ENCODE measurements around the gene ALK. TPM values are rescaled to one million over a fixed set of nuclear protein-coding genes. Genes with fewer than 3 reads are reported as not detected.

ALK gene
- total RNA-seq, 1 donor from 2014 or later: 1.1 TPM

DNA sequence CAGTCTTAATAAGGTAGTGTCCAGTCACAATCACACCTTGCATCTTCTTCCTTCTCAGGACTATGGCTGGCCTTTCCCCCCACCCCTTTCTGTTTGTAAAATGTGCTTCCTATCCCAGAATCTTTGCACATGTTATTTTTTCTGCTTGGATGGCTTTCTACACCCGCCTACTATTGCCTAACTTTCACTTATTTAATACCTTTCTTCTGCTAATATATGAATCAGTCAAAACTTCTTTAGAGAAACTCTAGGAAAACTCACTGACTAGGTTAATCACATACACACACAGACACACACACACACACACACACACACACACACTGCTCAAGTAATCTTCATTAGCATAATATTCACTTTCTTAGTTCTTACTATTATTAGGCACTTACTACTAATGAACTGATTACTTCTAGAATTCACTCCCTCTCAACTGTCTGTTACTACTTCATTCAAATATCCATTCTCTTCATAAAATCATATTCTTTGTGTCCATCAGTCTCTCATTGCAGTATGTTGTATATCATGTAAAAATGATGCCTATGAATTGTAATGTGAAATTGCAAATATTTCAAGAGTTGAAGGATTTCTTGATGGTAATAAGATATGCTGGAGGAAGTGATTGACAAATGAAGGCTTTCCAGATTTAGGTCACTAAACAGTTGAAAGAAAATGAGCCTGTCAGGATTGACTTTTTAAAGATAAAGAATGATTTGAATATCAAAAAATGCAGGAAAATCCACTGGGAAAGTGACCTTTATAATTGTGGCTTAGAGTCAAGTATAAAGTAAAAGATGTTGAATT lies 754.9 kb downstream of the ALK start:
- no peak overlapping the region for H3K27ac ChIP-seq
- ATAC-seq (no peak), DNase-seq (no peak)
- no peaks in the 10 kb centered on the region for H3K4me1 ChIP-seq
- intact Hi-C loops (cut with DNase I): no loop called here
- no peak overlapping the region for H3K4me3 ChIP-seq
- TF ChIP-seq, protein P1, sequence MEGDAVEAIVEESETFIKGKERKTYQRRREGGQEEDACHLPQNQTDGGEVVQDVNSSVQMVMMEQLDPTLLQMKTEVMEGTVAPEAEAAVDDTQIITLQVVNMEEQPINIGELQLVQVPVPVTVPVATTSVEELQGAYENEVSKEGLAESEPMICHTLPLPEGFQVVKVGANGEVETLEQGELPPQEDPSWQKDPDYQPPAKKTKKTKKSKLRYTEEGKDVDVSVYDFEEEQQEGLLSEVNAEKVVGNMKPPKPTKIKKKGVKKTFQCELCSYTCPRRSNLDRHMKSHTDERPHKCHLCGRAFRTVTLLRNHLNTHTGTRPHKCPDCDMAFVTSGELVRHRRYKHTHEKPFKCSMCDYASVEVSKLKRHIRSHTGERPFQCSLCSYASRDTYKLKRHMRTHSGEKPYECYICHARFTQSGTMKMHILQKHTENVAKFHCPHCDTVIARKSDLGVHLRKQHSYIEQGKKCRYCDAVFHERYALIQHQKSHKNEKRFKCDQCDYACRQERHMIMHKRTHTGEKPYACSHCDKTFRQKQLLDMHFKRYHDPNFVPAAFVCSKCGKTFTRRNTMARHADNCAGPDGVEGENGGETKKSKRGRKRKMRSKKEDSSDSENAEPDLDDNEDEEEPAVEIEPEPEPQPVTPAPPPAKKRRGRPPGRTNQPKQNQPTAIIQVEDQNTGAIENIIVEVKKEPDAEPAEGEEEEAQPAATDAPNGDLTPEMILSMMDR (IDR thresholded peaks at IDR 0.05): no peak
- H3K9me3 ChIP-seq: no peaks in the 10 kb centered on the region
- H3K36me3 ChIP-seq: peaks cover 42% of the 10 kb centered on the region
- no peaks in the 10 kb centered on the region for H3K27me3 ChIP-seq (ENCODE audit: low read depth)

DNA sequence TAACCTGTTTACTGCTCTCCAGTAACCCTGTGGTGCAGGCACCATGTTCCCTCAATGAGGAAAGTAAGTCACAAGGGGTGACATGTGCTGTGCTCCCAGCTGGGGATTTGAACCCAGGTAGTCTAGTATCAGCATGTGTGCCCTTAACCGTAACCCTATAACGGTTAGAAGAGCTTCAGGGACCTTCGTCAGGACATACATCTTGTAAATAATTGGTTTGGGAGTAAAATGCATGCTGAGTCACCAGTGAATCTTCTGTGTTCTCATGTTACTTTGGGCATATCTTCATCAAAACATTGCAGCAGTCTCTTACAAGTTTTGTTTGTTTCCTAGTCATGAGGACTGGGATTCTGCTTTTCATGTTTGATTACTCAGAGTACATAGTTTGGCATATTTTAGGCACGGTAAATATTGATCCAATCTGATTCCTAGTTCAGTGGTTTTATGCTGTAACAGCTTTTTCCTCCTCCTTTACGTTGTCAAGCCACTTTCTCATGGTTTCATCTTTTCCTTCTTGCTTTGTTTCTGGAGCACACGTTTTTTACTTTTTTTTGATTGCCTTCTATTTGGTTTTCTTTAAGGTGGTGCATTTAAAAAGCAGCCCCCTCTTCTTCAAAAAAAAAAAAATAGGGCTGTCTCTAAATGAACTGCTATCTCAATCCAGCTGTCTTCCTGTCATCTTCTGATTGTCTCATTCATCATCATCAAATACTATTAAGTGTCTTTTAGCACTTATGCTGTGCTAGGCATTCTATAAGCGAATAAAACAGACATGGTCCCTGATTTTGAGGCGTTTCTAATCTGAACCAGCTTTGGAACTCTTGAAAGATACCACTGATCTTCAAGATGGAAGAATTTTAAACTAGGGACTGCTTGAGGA lies 755.8 kb downstream of the ALK start:
- peaks cover 50% of the 10 kb centered on the region for H3K36me3 ChIP-seq
- H3K27me3 ChIP-seq (ENCODE audit: low read depth): no peaks in the 10 kb centered on the region
- TF ChIP-seq, protein P1 (IDR thresholded peaks at IDR 0.05): no peak
- intact Hi-C loops (cut with DNase I): no loop called here
- no peak overlapping the region for H3K27ac ChIP-seq
- H3K9me3 ChIP-seq: no peaks in the 10 kb centered on the region
- H3K4me1 ChIP-seq: no peaks in the 10 kb centered on the region
- H3K4me3 ChIP-seq: no peak overlapping the region
- DNase-seq (no peak), ATAC-seq (no peak)

DNA sequence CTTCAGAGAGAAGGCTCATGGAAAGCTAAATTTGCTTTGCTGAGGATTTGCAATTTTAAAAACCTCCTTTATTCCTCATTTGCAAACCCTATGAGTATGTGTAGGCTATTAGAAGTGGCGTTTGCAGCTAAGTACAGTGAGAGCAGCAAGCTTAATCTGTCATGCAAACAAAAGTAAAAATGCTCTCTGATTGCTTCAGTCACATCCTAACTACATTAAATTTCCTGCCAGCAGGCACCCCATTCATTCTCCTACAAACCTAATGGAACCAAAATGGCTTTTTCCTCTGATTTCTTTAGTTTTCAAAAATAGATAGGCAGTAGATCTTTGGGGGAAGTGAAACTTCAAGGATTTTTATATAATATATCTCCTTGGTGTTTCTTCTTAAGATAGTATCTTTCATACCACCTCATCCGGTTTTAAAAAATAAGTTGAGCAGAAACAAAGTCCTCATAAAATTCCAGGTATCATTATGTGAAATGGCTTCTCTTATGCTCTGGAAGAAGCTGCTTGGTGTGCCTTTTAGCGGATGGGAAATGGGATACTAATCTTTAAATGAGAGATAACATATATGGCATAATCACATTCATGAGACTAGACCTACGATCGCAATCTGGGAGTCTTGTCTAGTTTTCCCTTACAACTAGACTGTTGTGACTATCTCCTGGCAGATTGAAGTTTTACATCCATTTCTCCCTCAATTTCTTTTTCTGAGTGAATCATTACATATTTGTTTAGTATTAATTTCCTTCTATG lies 757.1 kb downstream of the ALK start:
- no peak overlapping the region for H3K27ac ChIP-seq
- intact Hi-C loops (cut with DNase I): no loop called here
- TF ChIP-seq, protein P1 (IDR thresholded peaks at IDR 0.05): no peak
- ATAC-seq (no peak), DNase-seq (no peak)
- H3K9me3 ChIP-seq: no peaks in the 10 kb centered on the region
- no peaks in the 10 kb centered on the region for H3K27me3 ChIP-seq (ENCODE audit: low read depth)
- H3K4me3 ChIP-seq: no peak overlapping the region
- H3K4me1 ChIP-seq: no peaks in the 10 kb centered on the region
- H3K36me3 ChIP-seq: peaks cover 56% of the 10 kb centered on the region

DNA sequence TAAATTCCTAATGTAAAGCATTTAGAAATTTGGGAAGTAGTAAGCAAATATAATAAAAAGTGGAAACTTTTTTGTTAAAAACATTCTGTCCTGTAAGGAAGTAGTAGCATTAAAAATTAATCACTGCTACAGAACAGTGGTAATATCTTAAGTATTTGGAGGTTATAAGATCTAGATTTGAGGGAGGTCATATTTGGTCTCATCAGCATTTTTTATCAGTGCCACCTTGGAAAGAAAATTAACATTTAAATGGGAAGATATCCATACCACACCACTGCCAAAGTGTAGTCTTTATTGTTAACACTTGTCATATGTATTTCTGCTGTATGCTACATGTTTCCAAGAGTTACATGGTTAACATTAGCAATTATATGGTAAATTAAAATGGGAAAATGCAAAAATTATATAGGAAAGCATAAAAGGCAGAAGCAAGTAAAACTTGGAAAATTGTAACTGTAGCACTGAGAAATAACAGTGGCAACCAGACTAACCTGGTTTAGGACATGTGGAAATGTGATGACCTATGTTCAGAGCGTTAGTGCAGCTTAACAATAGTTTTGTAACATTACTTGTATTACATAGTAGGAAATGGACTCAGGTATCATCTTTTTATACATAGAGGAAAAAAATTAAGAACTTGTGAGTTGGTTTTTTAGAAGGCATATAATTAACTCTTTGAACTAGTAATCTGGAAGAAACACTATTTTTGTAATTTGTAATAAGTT lies 759.0 kb downstream of the ALK start:
- Histone ChIP-seq H3K9me3 (no peaks in the 10 kb centered on the region), H3K27me3 (ENCODE audit: low read depth) (no peaks in the 10 kb centered on the region), H3K27ac (no peak overlapping the region), H3K36me3 (peaks cover 56% of the 10 kb centered on the region), H3K4me3 (no peak overlapping the region), H3K4me1 (no peaks in the 10 kb centered on the region)
- intact Hi-C loops (cut with DNase I): no loop called here
- TF ChIP-seq, protein P1 (IDR thresholded peaks at IDR 0.05): no peak
- ATAC-seq: no peak
- no peak for DNase-seq

DNA sequence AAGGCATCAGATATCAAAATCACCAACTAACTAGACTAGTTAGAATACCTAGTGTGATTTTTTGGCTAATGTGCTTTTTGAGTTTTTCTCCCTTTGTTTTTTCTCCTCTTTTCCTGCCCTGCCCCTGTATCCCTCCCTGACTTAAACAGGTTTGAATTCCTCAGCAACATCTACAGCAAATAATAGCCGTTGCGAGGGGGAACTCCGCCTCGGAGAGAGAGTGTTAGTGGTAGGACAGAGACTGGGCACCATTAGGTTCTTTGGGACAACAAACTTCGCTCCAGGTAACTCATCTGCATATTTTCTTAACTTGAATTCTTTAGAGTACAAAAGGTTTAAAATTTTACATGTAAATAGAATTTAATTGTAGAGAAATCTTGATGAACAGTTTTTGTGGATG lies 761.2 kb downstream of the ALK start:
- Histone ChIP-seq H3K36me3 (peaks cover 58% of the 10 kb centered on the region), H3K4me3 (no peak overlapping the region), H3K27ac (no peak overlapping the region), H3K9me3 (no peaks in the 10 kb centered on the region), H3K27me3 (ENCODE audit: low read depth) (no peaks in the 10 kb centered on the region), H3K4me1 (no peaks in the 10 kb centered on the region)
- no peak for ATAC-seq
- intact Hi-C loops (cut with DNase I): no loop called here
- TF ChIP-seq, protein P1 (IDR thresholded peaks at IDR 0.05): no peak
- no peak for DNase-seq
